Ishikawa (cell line): ENCODE measurements around the gene KCNA10.

ENCODE experiments used
- CREB1 ChIP-seq: IDR thresholded peaks from 2 replicates; pipeline ENCODE4 v1.6.1; 2012; ENCODE audit warnings: low read depth
- TF ChIP-seq, protein P1 (sequence below): IDR thresholded peaks from 2 replicates; pipeline ENCODE4 v1.6.1; 2012; ENCODE audit warnings: low read depth, mild to moderate bottlenecking

DNA sequence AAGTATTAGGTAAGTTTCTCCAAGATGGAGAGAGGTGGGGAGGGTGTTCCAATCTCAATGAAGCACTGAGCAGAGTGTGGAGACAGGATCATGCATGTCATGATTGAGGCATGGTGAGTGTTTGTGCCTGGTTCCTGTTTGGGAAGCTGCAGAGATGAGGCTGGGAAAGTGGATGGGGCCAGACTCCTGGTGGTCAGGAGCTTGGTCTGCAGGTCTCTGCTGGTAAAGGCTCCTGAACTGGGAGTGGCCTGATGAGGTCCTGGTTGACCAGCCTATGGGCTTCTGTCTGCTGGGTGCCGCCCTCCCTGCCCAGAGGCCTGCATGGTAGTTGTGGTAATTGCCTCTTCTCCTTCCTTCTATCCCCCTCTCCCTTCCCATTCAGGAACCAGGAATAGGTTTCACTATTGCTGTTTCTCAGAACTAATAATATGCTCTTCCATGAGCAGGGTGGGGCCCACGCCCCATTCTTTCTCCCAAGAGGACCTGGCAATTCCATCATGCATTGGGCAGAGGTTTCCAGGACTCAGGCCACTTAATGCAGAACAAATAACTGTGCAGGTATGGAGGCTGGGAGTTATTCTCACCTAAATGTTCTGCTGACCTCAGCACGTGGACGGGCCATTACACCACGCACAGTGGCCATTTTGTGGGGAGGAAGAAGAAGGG is 43.5 kb downstream of the KCNA10 start:
- TF ChIP-seq CREB1 = no peak
- TF ChIP-seq, protein P1, sequence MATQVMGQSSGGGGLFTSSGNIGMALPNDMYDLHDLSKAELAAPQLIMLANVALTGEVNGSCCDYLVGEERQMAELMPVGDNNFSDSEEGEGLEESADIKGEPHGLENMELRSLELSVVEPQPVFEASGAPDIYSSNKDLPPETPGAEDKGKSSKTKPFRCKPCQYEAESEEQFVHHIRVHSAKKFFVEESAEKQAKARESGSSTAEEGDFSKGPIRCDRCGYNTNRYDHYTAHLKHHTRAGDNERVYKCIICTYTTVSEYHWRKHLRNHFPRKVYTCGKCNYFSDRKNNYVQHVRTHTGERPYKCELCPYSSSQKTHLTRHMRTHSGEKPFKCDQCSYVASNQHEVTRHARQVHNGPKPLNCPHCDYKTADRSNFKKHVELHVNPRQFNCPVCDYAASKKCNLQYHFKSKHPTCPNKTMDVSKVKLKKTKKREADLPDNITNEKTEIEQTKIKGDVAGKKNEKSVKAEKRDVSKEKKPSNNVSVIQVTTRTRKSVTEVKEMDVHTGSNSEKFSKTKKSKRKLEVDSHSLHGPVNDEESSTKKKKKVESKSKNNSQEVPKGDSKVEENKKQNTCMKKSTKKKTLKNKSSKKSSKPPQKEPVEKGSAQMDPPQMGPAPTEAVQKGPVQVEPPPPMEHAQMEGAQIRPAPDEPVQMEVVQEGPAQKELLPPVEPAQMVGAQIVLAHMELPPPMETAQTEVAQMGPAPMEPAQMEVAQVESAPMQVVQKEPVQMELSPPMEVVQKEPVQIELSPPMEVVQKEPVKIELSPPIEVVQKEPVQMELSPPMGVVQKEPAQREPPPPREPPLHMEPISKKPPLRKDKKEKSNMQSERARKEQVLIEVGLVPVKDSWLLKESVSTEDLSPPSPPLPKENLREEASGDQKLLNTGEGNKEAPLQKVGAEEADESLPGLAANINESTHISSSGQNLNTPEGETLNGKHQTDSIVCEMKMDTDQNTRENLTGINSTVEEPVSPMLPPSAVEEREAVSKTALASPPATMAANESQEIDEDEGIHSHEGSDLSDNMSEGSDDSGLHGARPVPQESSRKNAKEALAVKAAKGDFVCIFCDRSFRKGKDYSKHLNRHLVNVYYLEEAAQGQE = no peak
